Loucy (cell line): ENCODE measurements around the gene UBXN6.

Experiments
- CTCF ChIP-seq: fragments of 200-600 bp; sonication (generic); conservative IDR thresholded peaks from 2 replicates; pipeline ENCODE4 v1.5.1; 2014; ENCODE audit warnings: mild to moderate bottlenecking, antibody characterized with exemption, low read length
- EZH2phosphoT487 ChIP-seq: fragments of 200-600 bp; IDR thresholded peaks from 2 replicates; pipeline ENCODE4 v1.6.1; 2018; ENCODE audit warnings: antibody characterized with exemption, mild to moderate bottlenecking, moderate library complexity, borderline replicate concordance

GRCh38 chr19:4457654-4458395 is at the start of gene UBXN6:
- TF ChIP-seq EZH2phosphoT487 = no peak
- no peak for TF ChIP-seq CTCF
